GM23338 (cell line): ENCODE data around the gene IFI27. TPM values are rescaled to one million over a fixed set of nuclear protein-coding genes. Genes with fewer than 3 reads are reported as not detected.

Source experiments
- ATAC-seq: fragments of 200-7000 bp; cut with Tn5 transposase; 3 replicates; pipeline ENCODE4 v1.9.1; 2020
- DNase-seq: peaks from one replicate; pipeline ENCODE4 v3.0.0-alpha.2; 2015; ENCODE audit warnings: low spot score
- H2AFZ ChIP-seq: fragments of 200-600 bp; sonication (generic); 2 replicates; pipeline ENCODE4 v1.8.0; 2016; ENCODE audit warnings: antibody characterized with exemption, mild to moderate bottlenecking, moderate library complexity
- H3F3A ChIP-seq: fragments of 200-600 bp; sonication (generic); replicated peaks from 2 replicates; pipeline ENCODE4 v1.8.0; 2017; ENCODE audit warnings: antibody characterized with exemption, mixed run types, low read depth
- H3K27ac ChIP-seq: fragments of 200-600 bp; sonication (generic); 2 replicates; pipeline ENCODE4 v1.6.1; 2016; ENCODE audit warnings: low read depth
- H3K27me3 ChIP-seq: fragments of 200-600 bp; sonication (generic); 2 replicates; pipeline ENCODE4 v1.8.0; 2016; ENCODE audit warnings: mild to moderate bottlenecking, mixed run types, moderate library complexity; ENCODE audit not compliant: insufficient read depth
- H3K36me3 ChIP-seq: fragments of 200-600 bp; sonication (generic); 2 replicates; pipeline ENCODE4 v1.8.0; 2016; ENCODE audit warnings: mild to moderate bottlenecking; ENCODE audit not compliant: insufficient read depth
- H3K4me1 ChIP-seq: fragments of 200-600 bp; sonication (generic); 2 replicates; pipeline ENCODE4 v1.8.0; 2016; ENCODE audit warnings: mild to moderate bottlenecking, moderate library complexity; ENCODE audit not compliant: insufficient read depth
- H3K4me2 ChIP-seq: fragments of 200-600 bp; sonication (generic); 2 replicates; pipeline ENCODE4 v1.7.1; 2017; ENCODE audit warnings: mixed run types
- H3K4me3 ChIP-seq: fragments of 200-600 bp; sonication (generic); 2 replicates; pipeline ENCODE4 v1.6.1; 2016; ENCODE audit warnings: mixed run types
- H3K79me2 ChIP-seq: fragments of 200-600 bp; sonication (generic); replicated peaks from 2 replicates; pipeline ENCODE4 v1.8.0; 2017; ENCODE audit warnings: mild to moderate bottlenecking; ENCODE audit not compliant: insufficient read depth
- H3K9me2 ChIP-seq: fragments of 200-600 bp; sonication (generic); 2 replicates; pipeline ENCODE4 v1.8.0; 2017; ENCODE audit not compliant: insufficient read depth
- H4K20me1 ChIP-seq: fragments of 200-600 bp; sonication (generic); replicated peaks from 2 replicates; pipeline ENCODE4 v1.8.0; 2017; ENCODE audit warnings: mild to moderate bottlenecking; ENCODE audit not compliant: insufficient read depth
- H3K27ac Mint-ChIP-seq: 2 replicates; pipeline ENCODE4 v1.8.0; 2020; ENCODE audit warnings: inconsistent platforms, mild to moderate bottlenecking, moderate library complexity, mixed read lengths
- H3K27me3 Mint-ChIP-seq: 3 replicates; pipeline ENCODE4 v1.8.0; 2022; ENCODE audit warnings: low read depth, mild to moderate bottlenecking, moderate library complexity, mixed read lengths, inconsistent platforms; ENCODE audit not compliant: insufficient read depth, poor library complexity
- H3K36me3 Mint-ChIP-seq: 3 replicates; pipeline ENCODE4 v1.8.0; 2021; ENCODE audit warnings: low read depth, mild to moderate bottlenecking, inconsistent platforms, moderate library complexity, mixed read lengths
- H3K4me1 Mint-ChIP-seq: 3 replicates; pipeline ENCODE4 v1.8.0; 2020; ENCODE audit warnings: mild to moderate bottlenecking, inconsistent platforms, mixed read lengths
- H3K4me3 Mint-ChIP-seq: 3 replicates; pipeline ENCODE4 v1.8.0; 2021; ENCODE audit warnings: moderate library complexity, mild to moderate bottlenecking, inconsistent platforms, mixed read lengths
- H3K9me3 Mint-ChIP-seq: 3 replicates; pipeline ENCODE4 v1.8.0; 2020; ENCODE audit warnings: moderate library complexity, mild to moderate bottlenecking, inconsistent platforms, mixed read lengths
- CREB1 ChIP-seq: fragments of 250-450 bp; sonication (Bioruptor Pico); IDR thresholded peaks from 2 replicates; pipeline ENCODE4 v1.5.0; 2020; ENCODE audit warnings: low read depth, mild to moderate bottlenecking, moderate library complexity
- CTCF ChIP-seq, 2 experiments: fragments of 200-600 bp in 1 of 2; sonication (generic) in 1 of 2; conservative IDR thresholded peaks; 2 replicates each; pipeline versions ENCODE4 v1.5.1 to v1.6.1; 2016 to 2017; ENCODE audit warnings: antibody characterized with exemption in 2 of 2, low read depth in 2 of 2, mild to moderate bottlenecking in 2 of 2, moderate library complexity in 1 of 2
- EZH2 ChIP-seq: fragments of 200-600 bp; sonication (generic); IDR thresholded peaks from one replicate; pipeline ENCODE4 v1.8.0; 2017; ENCODE audit warnings: antibody characterized with exemption, mild to moderate bottlenecking, low read depth; ENCODE audit not compliant: unreplicated experiment
- EZH2phosphoT487 ChIP-seq: fragments of 200-600 bp; sonication (generic); IDR thresholded peaks from one replicate; pipeline ENCODE4 v1.8.1; 2018; ENCODE audit warnings: antibody characterized with exemption; ENCODE audit not compliant: unreplicated experiment
- JUNB ChIP-seq: IDR thresholded peaks from one replicate; pipeline ENCODE4 v1.6.1; 2016; ENCODE audit warnings: antibody characterized with exemption; ENCODE audit not compliant: unreplicated experiment
- NANOG ChIP-seq: IDR thresholded peaks from 2 replicates; pipeline ENCODE4 v1.6.1; 2016; ENCODE audit warnings: antibody characterized with exemption, borderline replicate concordance
- POLR2AphosphoS5 ChIP-seq: IDR thresholded peaks from 2 replicates; pipeline ENCODE4 v1.6.1; 2016; ENCODE audit warnings: antibody characterized with exemption, low read depth
- STAT1 ChIP-seq: IDR thresholded peaks from one replicate; pipeline ENCODE4 v1.6.1; 2016; ENCODE audit warnings: antibody characterized with exemption; ENCODE audit not compliant: unreplicated experiment
- ZNF114 ChIP-seq: fragments of 250-450 bp; sonication (Bioruptor Pico); IDR thresholded peaks from 2 replicates; pipeline ENCODE4 v1.5.0; 2020; ENCODE audit warnings: mild to moderate bottlenecking, moderate library complexity
- ZNF331 ChIP-seq: fragments of 250-450 bp; sonication (Bioruptor Pico); IDR thresholded peaks from 2 replicates; pipeline ENCODE4 v1.5.0; 2020; ENCODE audit warnings: low read depth, mild to moderate bottlenecking, moderate library complexity
- polyA plus RNA-seq: library from polyadenylated mRNA; unstranded; fragments of >200 nt; fragmentation: Nextera tagmentation; extraction: Ambion mirVana; gene quantifications from 2 replicates; pipeline ENCODE4 v1.2.1, GENCODE V29; 2016
- total RNA-seq: library from RNA; depleted of rRNA; stranded (reverse); fragments of >200 nt; shearing (Covaris generic); gene quantifications from 2 replicates; pipeline ENCODE4 v1.2.3, GENCODE V29; 2014
- TF ChIP-seq, protein P1 (sequence below): IDR thresholded peaks from 2 replicates; pipeline ENCODE4 v1.6.1; 2016; ENCODE audit warnings: antibody characterized with exemption
- TF ChIP-seq, protein P2 (sequence below): IDR thresholded peaks from one replicate; pipeline ENCODE4 v1.6.1; 2018; ENCODE audit warnings: antibody characterized with exemption; ENCODE audit not compliant: unreplicated experiment
- TF ChIP-seq, protein P3 (sequence below): fragments of 250-450 bp; sonication (Bioruptor Pico); IDR thresholded peaks from 2 replicates; pipeline ENCODE4 v1.5.0; 2020; ENCODE audit warnings: mild to moderate bottlenecking, moderate library complexity

The IFI27 gene
- total and polyA plus RNA-seq, 2 experiments from 2014 or later: 0.49 to 1.2 TPM

DNA sequence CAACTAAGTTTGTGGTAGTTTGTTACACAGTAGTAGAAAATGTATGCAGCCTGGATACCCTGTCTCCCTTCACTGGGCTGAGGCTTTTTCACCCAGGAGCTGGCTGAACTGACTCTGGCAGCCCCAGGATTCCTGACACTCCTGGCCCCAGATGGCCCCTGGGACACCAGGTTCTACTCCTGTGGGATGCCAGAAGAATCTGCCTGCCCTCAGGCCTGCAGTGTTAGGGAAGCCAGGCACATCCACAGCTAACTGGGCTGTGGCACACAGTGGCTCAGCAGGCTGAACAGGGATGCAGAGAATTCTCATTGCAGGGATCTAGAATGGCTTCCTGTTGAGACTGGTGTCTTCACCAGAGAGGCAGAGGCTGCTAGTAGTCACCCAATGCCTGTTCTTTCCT is 8.5 kb downstream of the IFI27 start:
- Mint-ChIP-seq H3K4me1 (no peaks in the 10 kb centered on the region), H3K4me3 (no peak overlapping the region)

More for the DNA sequence above, 8.5 kb downstream of the IFI27 start:
- H3K36me3 Mint-ChIP-seq: no peaks in the 10 kb centered on the region; the same call in 2 of the 3 replicates
- TF ChIP-seq, protein P1, sequence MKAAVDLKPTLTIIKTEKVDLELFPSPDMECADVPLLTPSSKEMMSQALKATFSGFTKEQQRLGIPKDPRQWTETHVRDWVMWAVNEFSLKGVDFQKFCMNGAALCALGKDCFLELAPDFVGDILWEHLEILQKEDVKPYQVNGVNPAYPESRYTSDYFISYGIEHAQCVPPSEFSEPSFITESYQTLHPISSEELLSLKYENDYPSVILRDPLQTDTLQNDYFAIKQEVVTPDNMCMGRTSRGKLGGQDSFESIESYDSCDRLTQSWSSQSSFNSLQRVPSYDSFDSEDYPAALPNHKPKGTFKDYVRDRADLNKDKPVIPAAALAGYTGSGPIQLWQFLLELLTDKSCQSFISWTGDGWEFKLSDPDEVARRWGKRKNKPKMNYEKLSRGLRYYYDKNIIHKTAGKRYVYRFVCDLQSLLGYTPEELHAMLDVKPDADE: no peak
- TF ChIP-seq, protein P2, sequence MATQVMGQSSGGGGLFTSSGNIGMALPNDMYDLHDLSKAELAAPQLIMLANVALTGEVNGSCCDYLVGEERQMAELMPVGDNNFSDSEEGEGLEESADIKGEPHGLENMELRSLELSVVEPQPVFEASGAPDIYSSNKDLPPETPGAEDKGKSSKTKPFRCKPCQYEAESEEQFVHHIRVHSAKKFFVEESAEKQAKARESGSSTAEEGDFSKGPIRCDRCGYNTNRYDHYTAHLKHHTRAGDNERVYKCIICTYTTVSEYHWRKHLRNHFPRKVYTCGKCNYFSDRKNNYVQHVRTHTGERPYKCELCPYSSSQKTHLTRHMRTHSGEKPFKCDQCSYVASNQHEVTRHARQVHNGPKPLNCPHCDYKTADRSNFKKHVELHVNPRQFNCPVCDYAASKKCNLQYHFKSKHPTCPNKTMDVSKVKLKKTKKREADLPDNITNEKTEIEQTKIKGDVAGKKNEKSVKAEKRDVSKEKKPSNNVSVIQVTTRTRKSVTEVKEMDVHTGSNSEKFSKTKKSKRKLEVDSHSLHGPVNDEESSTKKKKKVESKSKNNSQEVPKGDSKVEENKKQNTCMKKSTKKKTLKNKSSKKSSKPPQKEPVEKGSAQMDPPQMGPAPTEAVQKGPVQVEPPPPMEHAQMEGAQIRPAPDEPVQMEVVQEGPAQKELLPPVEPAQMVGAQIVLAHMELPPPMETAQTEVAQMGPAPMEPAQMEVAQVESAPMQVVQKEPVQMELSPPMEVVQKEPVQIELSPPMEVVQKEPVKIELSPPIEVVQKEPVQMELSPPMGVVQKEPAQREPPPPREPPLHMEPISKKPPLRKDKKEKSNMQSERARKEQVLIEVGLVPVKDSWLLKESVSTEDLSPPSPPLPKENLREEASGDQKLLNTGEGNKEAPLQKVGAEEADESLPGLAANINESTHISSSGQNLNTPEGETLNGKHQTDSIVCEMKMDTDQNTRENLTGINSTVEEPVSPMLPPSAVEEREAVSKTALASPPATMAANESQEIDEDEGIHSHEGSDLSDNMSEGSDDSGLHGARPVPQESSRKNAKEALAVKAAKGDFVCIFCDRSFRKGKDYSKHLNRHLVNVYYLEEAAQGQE: no peak
- TF ChIP-seq, protein P3, sequence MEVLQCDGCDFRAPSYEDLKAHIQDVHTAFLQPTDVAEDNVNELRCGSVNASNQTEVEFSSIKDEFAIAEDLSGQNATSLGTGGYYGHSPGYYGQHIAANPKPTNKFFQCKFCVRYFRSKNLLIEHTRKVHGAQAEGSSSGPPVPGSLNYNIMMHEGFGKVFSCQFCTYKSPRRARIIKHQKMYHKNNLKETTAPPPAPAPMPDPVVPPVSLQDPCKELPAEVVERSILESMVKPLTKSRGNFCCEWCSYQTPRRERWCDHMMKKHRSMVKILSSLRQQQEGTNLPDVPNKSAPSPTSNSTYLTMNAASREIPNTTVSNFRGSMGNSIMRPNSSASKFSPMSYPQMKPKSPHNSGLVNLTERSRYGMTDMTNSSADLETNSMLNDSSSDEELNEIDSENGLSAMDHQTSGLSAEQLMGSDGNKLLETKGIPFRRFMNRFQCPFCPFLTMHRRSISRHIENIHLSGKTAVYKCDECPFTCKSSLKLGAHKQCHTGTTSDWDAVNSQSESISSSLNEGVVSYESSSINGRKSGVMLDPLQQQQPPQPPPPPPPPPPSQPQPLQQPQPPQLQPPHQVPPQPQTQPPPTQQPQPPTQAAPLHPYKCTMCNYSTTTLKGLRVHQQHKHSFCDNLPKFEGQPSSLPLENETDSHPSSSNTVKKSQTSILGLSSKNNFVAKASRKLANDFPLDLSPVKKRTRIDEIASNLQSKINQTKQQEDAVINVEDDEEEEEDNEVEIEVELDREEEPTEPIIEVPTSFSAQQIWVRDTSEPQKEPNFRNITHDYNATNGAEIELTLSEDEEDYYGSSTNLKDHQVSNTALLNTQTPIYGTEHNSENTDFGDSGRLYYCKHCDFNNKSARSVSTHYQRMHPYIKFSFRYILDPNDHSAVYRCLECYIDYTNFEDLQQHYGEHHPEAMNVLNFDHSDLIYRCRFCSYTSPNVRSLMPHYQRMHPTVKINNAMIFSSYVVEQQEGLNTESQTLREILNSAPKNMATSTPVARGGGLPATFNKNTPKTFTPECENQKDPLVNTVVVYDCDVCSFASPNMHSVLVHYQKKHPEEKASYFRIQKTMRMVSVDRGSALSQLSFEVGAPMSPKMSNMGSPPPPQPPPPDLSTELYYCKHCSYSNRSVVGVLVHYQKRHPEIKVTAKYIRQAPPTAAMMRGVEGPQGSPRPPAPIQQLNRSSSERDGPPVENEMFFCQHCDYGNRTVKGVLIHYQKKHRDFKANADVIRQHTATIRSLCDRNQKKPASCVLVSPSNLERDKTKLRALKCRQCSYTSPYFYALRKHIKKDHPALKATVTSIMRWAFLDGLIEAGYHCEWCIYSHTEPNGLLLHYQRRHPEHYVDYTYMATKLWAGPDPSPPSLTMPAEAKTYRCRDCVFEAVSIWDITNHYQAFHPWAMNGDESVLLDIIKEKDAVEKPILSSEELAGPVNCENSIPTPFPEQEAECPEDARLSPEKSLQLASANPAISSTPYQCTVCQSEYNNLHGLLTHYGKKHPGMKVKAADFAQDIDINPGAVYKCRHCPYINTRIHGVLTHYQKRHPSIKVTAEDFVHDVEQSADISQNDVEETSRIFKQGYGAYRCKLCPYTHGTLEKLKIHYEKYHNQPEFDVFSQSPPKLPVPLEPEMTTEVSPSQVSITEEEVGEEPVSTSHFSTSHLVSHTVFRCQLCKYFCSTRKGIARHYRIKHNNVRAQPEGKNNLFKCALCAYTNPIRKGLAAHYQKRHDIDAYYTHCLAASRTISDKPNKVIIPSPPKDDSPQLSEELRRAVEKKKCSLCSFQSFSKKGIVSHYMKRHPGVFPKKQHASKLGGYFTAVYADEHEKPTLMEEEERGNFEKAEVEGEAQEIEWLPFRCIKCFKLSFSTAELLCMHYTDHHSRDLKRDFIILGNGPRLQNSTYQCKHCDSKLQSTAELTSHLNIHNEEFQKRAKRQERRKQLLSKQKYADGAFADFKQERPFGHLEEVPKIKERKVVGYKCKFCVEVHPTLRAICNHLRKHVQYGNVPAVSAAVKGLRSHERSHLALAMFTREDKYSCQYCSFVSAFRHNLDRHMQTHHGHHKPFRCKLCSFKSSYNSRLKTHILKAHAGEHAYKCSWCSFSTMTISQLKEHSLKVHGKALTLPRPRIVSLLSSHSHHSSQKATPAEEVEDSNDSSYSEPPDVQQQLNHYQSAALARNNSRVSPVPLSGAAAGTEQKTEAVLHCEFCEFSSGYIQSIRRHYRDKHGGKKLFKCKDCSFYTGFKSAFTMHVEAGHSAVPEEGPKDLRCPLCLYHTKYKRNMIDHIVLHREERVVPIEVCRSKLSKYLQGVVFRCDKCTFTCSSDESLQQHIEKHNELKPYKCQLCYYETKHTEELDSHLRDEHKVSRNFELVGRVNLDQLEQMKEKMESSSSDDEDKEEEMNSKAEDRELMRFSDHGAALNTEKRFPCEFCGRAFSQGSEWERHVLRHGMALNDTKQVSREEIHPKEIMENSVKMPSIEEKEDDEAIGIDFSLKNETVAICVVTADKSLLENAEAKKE (CRISPR knock-in tag): no peak
- no peak for TF ChIP-seq EZH2
- no peak for TF ChIP-seq STAT1
- no peak for TF ChIP-seq NANOG
- no peak for TF ChIP-seq CREB1 (CRISPR knock-in tag)
- TF ChIP-seq JUNB: no peak
- TF ChIP-seq POLR2AphosphoS5: no peak
- no peak for TF ChIP-seq ZNF331
- TF ChIP-seq ZNF114 (CRISPR knock-in tag): no peak
- no peak for TF ChIP-seq CTCF (conservative IDR thresholded peaks at IDR 0.05; ENCODE audit: low read depth in 2 of 2)
- no peak for TF ChIP-seq EZH2phosphoT487
- DNase-seq (no peak), ATAC-seq (no peak)
- peaks cover 3% of the 10 kb centered on the region for H3K27me3 Mint-ChIP-seq
- Histone ChIP-seq H3K4me1 (no peaks in the 10 kb centered on the region), H2AFZ (no peak overlapping the region), H3K27ac (no peak overlapping the region), H3K27me3 (no peaks in the 10 kb centered on the region), H3K36me3 (no peaks in the 10 kb centered on the region), H3K9me2 (peaks cover 4% of the 10 kb centered on the region; the same call in 1 of the 2 replicates), H3K4me3 (no peak overlapping the region), H4K20me1 (no peaks in the 10 kb centered on the region), H3F3A (no peaks in the 10 kb centered on the region), H3K4me2 (no peak overlapping the region), H3K79me2 (no peaks in the 10 kb centered on the region)
- H3K27ac Mint-ChIP-seq: no peak overlapping the region
- peaks cover 17% of the 10 kb centered on the region; the same call in 2 of the 3 replicates for H3K9me3 Mint-ChIP-seq
